Embryonic facial prominence (tissue), 1 donor: Measurements from ENCODE around the gene LUZP1.
"Not testable (repeated sequence)": the region's sequence is repeated elsewhere in the genome, so short reads cannot be mapped to it uniquely, and the experiment has no call there.

ENCODE experiments used
- DNase-seq: peaks from one replicate; pipeline ENCODE4 v3.0.0-alpha.2; 2016; ENCODE audit errors: extremely low spot score

LUZP1 gene

DNA sequence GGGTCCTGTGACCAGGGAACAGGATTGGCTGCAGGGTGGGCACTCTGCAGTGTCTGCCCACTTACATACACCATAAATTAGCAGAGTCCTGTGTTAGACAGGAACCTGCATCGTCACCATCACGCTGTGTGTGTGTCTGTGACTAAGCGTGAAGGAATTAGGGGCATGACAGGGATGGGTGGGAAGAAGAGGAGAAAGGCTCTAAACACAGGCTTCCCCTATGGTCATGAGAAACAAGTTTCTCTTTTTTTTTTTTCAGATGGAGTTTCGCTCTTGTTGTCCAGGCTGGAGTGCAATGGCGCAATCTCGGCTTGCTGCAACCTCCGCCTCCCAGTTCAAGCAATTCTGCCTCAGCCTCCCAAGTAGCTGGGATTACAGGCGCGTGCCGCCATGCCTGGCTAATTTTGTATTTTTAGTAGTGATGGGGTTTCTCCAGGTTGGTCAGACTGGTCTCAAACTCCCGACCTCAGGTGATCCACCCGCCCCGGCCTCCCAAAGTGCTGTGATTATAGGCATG is 20.3 kb upstream of the LUZP1 start:
- DNase-seq, result not testable (repeated sequence)

DNA sequence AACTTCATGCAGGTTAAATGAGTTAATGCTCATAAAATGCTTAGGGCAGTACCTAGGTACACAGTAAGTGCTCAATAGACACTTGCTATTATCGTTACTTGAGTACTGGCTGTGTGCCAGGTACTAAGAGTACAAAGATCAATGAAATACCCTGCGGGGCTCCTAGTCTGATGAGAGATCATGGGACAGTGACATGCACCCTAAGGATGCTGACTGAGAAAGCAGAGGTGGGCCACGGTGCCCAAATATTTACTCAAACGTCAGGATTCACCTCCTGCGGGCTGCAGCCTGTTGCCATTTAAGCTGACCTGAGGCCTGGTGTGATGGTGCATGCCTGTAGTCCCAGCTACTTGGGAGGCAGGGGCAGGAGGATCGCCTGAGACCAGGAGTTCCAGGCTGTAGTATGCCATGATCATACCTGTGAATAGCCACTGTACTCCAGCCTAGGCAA is 19.8 kb upstream of the LUZP1 start:
- DNase-seq, result no peak

DNA sequence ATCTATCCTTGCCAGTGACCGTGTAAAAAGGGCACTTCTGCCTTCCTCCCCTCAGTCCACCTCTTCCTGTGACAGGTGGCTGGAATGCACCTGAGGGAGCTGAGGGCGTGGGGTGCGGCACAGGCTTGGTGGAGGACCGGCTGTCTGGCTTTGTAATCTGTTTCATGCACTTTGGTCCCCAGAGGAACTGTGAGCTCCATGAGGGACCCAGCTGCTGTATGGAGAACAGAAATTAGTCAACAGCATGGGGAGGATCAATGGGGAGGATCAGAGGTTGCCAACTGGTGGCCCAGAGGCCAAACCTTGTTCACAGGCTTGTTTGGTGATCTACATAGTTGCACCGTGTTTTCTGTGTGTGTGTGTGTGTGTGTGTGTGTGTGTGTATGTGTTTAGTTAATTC is 19.0 kb upstream of the LUZP1 start:
- DNase-seq, result no peak

DNA sequence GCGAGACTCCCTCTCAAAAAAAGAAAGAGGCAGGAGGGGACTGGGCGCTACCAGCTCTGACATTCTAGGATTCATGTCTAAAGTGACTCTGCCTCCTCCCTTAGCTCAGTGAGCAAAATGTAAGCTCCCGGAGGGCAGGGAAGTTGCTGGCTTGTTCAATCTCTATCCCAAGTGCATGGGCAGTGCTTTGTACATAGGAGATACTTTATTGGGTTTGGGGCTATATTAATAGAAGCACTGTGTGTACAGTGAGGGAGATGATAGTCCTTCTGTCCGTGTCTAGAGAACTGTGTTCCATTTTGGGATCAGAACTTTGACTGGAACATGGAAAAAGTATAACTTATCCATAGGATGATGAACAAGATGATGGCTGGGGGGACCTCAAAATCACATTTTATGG is 16.7 kb upstream of the LUZP1 start:
- no peak for DNase-seq

DNA sequence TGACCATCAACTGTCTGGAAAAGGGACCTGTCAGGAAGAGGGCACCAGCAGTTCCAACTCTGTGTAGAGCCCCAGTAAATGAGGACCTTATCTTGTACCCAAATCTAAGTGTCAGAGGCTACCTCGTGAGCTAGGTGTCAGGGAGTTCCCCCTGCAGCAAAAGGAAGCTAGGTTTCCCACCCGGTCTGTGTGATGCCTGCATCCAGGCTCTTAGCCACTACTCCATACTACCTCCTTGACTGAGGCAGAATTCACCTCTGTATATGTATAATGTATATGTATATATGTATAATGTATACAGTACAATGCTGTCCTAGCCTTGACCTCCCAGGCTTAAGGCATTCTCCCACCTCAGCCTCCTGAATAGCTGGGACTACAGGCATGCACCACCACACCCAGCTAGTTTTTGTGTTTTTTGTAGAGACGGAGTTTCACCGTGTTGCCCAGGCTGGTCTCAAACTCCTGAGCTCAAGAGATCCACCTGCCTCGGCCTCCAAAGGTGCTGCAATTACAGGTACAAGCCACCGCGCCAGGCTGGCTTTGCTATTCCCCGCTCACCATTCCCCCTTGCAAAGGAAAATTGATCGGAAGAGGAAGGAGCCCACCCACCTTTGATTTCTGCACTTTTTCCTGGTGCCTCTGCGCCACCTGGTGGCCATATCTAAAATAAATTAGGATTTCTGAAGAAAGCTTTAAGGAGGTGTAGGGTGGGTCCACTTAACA is 15.7 kb upstream of the LUZP1 start:
- peak; percentile 57 for DNase-seq

DNA sequence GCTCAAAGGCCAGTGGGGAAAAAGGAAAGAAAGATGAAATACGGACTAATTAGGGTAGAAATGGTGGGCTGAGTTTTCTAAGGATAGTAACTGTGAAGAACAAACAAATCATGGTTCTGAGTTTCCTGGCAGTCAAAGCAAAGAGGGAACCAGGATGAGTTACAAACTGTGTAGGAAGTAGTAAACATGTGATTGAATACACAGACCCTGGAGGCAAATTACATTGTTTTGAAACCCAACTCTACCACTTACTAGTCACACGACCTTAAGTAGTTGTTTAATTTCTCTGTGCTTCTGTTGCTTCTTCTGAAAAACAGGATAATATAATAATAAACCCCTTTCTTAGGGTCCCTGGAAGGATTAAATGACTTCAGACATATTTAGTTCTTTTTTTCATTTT is 11.2 kb upstream of the LUZP1 start:
- DNase-seq, result no peak

DNA sequence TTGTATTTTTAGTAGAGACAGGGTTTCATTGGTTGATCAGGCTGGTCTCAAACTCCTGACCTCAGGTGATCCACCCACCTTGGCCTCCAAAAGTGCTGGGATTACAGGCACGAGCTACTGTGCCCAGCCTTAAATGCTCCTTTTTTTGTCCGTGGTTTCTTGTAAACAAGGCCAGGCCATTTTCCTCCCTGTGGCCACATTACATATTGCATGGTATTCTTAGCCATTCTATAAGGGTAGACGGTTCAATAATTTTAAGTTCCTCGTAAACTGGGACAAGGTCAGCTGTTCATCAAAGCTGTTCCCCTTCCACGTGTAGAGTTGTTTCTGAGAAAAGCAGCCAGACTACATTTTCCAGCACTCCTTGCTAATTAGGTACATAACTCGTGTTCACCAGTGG is 10.3 kb upstream of the LUZP1 start:
- DNase-seq, result no peak

DNA sequence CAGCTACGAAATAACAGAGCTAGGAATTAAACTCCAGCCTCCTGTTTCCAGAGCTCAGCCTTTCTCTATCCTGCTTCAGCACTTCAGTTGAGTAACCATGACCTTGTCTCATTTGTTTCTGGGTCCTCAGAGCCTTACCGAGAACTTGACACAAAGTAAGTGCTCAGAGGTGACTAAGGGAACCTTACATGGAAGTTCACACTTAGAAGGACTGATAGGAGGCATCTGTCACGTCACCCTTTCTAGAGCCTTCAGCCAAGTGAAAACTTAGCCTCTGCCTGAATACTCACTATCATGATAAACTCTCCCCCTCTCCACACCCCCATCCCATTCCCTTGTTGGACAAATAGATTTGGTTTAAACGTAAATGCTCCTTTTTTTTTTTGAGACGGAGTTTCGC is 9.8 kb upstream of the LUZP1 start:
- DNase-seq, result no peak

DNA sequence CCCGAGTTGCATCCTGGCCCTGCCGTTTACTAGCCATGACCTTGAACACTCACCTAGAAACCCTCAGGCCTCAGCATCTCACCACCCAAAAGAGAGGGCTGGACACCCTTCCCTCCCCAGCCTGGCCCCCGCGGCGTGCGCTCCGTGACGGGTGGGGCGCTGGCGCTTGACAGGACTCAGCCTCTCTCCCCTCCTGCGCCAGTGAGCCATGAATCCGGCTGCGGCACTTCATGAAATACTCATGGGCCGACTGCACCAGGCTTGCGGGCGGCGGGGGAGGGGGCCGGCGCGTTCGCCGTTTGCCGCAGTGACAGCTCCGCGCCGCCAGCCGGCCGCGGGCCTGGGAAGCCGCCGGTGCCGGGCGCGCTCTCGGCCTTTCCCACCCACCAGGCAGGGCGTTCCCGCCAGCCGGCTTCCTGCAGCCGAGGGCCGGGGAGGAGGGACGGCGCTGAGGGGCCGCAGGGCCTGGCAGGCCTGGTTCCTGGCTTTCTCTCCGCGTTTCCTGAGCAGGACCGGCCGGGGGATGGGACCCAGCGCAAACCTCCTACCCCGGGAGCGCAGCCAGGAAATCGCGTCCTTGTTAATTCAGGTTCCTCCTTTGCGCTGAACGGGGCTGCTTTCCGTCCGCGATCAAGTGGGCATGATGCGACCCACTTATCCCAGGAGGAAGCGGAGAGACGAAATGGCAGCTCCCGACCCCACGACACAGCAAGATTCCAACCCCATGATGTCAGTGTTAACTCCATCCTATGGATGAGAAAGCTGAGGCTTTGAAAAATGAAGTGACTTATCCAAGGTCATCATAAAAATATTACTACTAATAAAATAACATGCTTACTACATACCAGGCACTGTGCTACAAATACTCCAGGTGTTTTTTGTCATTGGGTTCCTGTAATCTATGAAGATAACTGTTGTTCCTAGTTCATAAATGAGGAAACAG is 9.1 kb upstream of the LUZP1 start:
- no peak for DNase-seq

DNA sequence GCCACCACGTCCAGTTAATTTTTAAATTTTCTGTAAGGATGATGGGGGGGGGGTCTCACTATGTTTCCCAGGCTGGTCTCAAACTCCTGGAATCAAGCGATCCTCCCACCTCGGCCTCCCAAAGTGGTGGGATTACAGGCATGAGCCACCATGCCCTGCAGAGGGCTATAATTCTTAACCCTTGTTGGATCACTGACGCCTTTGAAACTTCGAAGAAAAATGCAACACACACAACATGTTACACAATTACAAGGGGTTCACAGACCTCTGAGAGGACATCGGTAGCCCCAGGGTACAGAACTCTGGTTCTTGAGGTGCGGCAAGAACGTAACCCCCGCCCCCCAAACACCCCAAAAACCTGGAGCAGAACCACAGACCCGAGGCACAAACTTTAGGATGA is 8.4 kb upstream of the LUZP1 start:
- DNase-seq, result no peak

DNA sequence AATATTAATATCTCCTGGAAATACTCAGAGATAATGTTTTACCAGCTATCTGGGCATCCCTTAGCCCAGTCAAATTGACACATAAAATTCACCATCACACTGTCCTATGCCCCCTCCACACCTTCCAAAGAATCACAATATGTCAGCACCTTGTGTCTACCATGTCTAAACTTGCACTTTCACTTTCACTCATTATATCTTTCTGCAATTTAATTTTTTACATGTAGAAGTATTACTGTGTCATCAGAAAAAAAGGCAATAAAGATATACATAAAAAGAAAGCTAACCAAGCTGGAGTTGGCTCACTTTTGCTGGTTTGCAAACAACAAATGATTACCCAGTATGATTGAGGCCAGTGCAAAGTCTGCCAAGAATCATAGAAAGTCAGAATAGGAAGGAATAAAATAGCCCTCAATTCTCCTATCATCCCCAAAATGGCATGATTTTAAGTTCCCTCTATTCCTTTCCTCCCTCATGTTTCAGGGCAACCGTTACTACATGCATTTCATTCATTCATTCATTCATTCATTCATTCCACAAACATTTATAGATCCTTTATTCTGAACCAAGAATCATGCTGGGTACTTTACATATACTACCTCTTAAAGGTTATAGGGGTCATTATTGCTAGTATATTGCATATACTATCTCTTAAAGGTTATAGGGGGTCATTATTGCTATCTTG is 5.9 kb upstream of the LUZP1 start:
- DNase-seq, result no peak

DNA sequence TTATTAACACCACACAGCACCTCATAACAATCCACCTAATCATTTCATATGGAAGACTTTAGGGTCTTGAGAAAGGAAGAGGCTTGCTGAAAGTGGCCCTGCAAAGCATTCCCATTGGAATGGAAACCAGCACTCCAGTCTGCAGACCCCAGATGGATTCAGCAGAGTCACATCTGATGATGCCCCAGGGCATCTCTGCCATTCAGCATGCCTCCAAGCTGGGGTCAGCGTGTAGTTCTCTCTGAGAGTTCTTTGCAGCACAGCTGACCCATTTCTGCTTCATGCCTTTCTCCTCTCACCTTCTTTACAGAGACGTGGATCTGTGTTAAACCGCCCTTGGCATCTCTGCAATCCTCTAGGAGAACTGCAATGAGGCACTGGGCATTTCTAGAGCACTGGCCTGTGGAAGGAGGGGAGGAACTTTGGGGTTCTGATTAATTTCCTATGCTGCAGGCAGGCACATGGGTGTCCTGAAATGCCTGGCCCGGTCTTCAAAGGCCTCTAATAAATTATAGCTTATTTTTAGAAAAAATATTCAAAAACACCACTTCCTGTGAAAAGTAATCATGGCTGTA is 2.6 kb upstream of the LUZP1 start:
- no peak for DNase-seq

DNA sequence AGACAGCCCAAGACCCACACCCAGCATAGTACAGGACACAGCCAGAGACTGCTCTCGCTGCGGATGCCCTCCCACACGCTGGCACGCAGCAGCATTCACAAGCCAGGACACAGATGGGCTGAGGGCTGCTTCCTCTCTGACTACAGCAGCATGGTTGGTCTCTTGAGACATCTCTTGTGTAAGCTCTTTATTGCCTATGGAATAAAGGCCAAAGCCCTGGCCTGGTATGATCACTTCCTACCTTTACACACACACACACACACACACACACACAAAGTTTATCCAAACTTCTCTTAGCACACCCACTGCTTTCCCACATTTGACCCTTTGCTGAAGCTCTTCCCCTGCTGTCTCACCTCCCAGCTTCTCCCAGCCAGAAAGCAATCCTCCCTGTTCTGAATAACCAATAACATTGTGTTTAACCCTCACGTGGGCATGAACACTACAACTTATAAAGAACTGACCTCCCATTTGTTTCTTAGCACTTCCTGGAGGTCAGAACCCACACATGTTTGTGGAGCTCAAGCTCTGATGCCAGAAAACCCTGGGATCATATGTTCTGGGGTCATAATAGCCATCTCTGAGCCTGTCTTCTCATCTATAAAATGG is 1.2 kb upstream of the LUZP1 start:
- no peak for DNase-seq

DNA sequence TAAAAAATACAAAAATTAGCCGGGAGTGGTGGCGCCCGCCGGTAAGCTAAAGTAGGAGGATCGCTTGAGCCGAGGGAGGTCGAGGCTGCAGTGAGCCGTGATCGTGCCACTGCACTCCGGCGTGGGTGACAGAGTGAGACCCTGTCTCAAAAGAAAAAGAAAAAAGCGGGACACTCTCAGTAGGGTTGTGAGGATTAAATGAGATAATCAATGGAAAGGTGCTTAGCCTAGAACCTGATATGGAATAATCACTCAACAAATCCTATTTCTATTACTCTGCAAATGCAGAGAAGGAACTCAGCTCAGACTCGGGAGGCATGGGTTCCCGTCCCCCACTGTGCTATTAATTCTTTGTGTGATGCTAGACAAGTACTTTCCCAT is 529 bp upstream of the LUZP1 start:
- no peak for DNase-seq

DNA sequence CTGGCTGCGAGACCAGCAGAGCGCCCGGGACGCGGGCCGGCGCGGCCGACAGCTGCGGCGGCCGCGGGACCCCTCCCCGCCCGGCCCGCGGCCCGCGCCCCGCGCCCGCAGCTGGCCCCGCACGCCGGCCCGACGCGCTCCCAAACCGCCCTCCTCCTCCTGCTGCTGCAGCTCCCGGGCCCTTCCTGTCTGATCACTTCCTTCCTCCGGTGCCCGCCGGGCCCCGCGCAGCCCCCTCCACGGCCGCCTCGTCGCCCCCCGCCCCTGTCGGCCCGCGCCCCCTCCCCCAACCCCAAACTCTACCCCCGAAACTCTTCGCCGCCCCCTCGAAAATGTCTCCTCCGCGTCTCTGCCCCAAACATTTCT is 594 bp downstream of the LUZP1 start:
- DNase-seq, result no peak

DNA sequence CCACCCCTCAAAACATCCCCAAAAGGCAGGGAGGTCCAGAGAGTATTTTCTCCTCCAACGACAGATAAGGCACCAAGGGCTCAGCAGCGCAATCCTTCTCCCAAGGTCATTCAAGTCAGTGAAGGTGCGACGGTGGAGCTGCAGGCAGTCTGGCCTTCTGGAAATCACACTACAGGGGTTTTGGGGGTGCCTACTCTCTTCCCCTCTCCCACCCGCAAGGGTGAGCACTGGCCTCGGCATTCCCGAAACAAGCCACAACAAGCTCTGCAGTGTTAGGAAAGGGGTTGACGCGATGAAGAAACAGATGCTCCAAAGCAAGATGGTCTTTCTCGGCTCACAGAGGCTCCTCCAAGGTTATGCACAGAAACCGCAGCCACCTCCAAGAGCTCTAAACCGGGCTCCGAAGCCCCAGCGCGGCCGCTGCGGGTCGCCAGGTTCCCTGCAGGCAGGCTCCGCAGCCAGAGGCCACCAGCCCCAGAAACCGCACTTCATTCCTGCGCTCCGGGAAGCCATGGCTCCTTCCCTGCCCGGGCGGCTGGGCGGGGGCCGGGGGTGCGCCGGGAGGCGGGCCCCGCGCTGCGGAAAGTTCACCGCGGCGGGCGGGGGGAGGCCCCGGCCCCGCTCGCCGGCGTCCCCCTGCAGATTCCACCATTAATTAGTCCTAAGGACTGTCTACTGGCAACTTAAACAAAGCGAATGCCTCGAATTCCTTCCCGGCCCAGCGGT is 1.1 kb downstream of the LUZP1 start:
- no peak for DNase-seq

DNA sequence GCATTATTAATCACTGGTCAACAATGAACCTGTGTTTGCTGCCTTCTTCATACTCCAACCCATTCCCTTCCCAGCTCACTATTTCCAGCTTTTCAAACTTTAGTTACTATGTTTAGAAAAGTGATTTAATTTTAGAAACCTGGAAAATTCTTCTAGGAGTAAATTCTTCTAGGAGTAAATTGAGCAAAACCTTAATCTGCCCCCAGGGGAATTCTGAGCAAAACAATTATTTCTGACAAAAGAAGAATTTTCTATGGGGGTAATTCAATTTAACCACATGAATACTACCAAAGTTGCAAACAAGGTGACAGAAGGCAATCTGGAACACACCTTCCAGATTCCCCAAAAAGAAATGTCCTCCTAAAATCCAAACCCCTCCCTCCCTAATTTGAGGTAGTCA is 1.8 kb downstream of the LUZP1 start:
- DNase-seq, result no peak

DNA sequence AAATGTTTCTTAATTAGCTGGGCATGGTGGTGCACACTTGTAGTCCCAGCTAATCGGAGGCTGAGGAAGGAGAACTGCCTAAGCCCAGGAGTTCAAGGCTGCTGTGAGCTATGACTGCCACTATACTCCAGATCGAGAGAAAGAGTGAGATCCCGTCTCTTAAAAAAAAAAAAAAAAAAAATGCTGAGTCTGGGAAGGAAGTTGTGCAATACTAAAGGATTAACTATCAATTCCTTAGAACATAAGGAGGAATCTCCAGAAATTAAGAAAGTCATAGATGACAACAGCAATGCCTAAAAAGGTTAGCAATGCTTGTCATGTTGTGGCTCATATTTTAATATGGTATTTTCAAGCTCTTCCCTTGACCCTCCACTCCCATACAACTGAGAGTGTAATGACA is 5.3 kb downstream of the LUZP1 start:
- DNase-seq, result no peak

DNA sequence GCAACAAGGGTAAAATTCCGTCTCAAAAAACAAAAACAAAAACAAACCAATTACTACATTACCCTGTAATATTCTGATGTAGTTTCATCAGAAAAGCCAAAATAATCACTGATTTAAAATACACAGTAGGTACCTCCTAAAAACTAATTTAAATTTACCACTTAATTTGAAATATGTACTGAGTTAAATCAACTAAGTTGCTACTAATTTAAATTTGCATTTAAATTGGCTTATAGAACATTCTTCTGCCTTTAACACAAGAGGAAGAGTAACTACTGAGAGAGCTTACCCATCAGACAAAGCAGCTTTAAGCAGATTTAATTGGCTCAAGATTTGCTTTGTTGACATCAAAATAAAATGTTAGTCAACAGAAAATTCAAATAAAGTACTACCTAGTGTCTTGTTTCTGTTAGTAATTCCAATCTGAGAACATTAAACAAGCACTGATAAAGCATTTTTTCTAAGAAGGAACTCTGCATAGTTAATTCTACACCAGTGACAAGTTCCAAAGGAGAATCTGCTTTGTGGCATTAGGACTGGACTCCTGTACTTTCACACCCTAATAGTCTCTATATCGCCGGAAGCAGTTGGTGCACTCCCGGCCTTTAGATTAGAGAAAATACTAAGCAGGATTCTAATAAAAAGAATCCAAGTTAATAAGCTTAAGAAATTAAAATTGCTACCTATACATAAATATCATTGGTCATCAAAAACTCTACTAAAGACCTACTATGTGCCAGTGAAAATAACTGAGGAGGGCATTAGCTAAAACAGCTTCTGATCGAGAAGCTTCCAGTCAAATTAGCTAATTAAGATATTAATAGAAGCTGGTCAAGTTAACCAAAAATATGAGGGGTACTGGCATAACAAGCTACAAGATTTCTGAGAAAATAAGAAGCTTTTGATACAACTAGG is 8.4 kb downstream of the LUZP1 start:
- no peak for DNase-seq

DNA sequence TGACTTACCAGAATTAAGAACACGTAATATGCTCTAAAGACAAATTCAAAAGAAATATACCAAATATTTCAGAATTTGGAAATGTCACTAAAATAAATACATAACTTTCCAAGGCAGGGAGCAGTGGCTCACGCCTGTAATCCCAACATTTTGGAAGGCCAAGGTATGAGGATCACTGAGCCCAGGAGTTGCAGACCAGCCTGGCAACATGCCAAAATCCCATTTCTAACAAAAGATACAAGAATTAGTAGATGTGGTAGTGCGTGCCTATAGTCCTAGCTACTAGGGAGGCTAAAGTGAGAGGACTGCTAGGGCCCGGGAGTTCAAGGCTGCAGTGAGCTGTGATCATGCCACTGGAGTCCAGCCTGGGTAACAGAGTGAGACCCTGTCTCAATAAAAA is 11.7 kb downstream of the LUZP1 start:
- DNase-seq, result no peak
